Suprapubic skin (tissue), 3 donors: ENCODE measurements around the gene PLOD1.

ENCODE experiments used
- POLR2A ChIP-seq, 2 donors: fragments of 450-650 bp; IDR thresholded peaks; one replicate each; pipeline ENCODE4 v1.6.1; 2017; ENCODE audit warnings: antibody characterized with exemption in 2 of 2, mild to moderate bottlenecking in 2 of 2, moderate library complexity in 2 of 2
- TF ChIP-seq, protein P1 (sequence below), 2 donors: fragments of 200-600 bp in 1 of 2; fragments of 450-650 bp in 1 of 2; sonication (generic) in 1 of 2; IDR thresholded peaks; one replicate each; pipeline ENCODE4 v1.5.1; 2016 to 2019; ENCODE audit warnings: antibody characterized with exemption in 2 of 2, mild to moderate bottlenecking in 1 of 2, moderate library complexity in 1 of 2

DNA sequence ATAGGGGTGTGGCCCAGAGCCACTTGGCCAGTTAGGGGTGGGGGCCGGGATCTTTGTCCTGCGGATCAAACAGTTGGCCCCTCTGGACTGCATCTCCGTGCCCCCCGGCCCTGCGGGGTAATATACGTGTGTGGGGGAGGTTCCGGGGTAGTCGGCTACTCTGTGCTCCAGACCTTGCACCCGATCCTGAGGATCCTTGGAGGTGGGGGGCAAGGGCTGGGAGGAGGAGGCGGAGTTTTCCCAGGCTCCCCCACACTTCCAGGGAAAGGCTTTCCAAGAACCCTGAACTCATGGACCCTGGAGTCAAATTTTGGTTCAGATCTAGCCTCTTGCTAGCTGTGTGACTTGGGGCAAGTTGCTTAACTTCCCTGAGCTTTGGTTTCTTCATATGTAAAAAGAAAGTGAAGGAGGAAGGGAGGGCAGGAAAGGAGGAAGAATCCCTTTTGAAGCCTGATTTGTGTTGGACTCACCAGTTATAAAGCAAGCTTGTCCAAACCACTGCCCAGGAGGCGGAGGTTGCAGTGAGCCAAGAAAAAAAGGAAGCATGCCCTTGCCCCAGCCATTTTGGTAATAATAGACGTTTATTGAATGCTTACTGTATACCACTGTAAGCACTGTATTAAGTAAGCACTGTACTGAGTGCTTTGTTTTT, 85.5 kb downstream of the PLOD1 start:
- TF ChIP-seq, protein P1, sequence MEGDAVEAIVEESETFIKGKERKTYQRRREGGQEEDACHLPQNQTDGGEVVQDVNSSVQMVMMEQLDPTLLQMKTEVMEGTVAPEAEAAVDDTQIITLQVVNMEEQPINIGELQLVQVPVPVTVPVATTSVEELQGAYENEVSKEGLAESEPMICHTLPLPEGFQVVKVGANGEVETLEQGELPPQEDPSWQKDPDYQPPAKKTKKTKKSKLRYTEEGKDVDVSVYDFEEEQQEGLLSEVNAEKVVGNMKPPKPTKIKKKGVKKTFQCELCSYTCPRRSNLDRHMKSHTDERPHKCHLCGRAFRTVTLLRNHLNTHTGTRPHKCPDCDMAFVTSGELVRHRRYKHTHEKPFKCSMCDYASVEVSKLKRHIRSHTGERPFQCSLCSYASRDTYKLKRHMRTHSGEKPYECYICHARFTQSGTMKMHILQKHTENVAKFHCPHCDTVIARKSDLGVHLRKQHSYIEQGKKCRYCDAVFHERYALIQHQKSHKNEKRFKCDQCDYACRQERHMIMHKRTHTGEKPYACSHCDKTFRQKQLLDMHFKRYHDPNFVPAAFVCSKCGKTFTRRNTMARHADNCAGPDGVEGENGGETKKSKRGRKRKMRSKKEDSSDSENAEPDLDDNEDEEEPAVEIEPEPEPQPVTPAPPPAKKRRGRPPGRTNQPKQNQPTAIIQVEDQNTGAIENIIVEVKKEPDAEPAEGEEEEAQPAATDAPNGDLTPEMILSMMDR (IDR thresholded peaks at IDR 0.05), result no peak
- TF ChIP-seq POLR2A (IDR thresholded peaks at IDR 0.05), result no peak
